Fibroblast of mammary gland (primary cell): ENCODE data around the gene DNMT1.

Experiments
- DNase-seq: peaks from one replicate; pipeline ENCODE4 v3.0.0-alpha.2; 2010; ENCODE audit warnings: low read depth
- H3K4me3 ChIP-seq: 2 replicates; pipeline ENCODE4 v1.5.1; 2011; ENCODE audit warnings: low read depth, mild to moderate bottlenecking, low read length, moderate library complexity; ENCODE audit not compliant: control insufficient read depth
- CTCF ChIP-seq: conservative IDR thresholded peaks from 2 replicates; pipeline ENCODE4 v1.5.1; 2011; ENCODE audit warnings: low read depth, low read length, inconsistent platforms; ENCODE audit not compliant: control insufficient read depth, insufficient read depth

The DNMT1 gene

GRCh38 chr19:10112037-10112761 lies 82.6 kb downstream of the DNMT1 start:
- DNase-seq = no peak
- no peak overlapping the region for H3K4me3 ChIP-seq
- TF ChIP-seq CTCF = no peak

DNA sequence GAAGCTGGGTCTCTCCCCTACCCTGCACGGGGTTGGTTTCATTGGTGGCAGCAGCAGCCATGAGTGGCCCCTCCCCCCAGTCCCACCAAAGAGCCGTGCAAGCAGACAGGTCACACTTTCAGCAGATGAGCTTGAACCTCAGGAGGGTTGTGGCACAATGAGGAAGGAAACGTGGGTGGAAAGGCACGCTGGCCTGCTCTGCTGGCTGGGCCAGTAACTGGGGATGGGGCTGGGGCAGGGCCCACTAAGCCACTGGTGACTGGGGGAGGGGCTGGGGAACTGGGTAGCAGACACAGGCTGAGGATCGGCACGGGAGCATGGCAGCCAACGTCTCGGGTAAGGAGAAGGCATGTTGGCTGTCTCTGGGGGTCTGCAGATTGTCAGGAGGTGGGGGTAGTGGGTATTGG lies 83.3 kb downstream of the DNMT1 start, which contains the start of gene P2RY11:
TSS of gene P2RY11 (plus strand) at position 289 of the 407 bp plus-strand sequence. CDS start at position 318, 29 bp downstream.
- no peak within 1 kb of the TSS for H3K4me3 ChIP-seq
- no peak for TF ChIP-seq CTCF
- DNase-seq = no peak

- TF ChIP-seq CTCF = no peak
- H3K4me3 ChIP-seq = no peak overlapping the region
- DNase-seq = no peak
Measured at GRCh38 chr19:10110972-10111317, 83.8 kb downstream of the DNMT1 start.

DNA sequence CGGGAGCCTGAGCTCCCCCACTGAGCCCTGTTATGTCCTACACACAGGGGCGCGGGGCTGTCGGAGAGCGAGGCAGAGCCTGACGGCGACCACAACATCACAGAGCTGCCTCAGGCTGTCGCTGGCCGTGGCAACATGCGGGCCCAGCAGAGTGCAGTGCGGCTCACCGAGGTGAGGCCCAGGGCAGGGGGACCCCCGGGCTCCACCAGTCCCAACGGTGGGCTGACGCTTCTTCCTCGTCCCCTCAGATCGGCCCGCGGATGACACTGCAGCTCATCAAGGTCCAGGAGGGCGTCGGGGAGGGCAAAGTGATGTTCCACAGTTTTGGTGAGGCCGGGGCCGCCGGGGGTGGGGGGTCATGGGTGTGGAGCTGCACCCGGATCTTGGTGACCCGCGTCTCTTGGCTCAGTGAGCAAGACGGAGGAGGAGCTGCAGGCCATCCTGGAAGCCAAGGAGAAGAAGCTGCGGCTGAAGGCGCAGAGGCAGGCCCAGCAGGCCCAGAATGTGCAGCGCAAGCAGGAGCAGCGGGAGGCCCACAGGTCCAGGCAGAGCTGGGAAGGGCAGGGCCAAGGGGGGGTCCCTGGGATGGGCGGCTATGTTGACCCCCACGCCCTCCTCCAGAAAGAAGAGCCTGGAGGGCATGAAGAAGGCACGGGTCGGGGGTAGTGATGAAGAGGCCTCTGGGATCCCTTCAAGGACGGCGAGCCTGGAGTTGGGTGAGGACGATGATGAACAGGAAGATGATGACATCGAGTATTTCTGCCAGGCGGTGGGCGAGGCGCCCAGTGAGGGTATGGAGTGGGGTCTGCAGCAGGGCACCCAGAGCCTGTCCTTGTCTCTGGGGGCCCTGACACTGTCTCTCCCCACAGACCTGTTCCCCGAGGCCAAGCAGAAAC lies 84.4 kb downstream of the DNMT1 start:
- no peak for TF ChIP-seq CTCF
- H3K4me3 ChIP-seq = no peak overlapping the region
- no peak for DNase-seq

GRCh38 chr19:10109528-10109927 lies 85.2 kb downstream of the DNMT1 start:
- no peak for DNase-seq
- H3K4me3 ChIP-seq = no peak overlapping the region
- no peak for TF ChIP-seq CTCF

DNA sequence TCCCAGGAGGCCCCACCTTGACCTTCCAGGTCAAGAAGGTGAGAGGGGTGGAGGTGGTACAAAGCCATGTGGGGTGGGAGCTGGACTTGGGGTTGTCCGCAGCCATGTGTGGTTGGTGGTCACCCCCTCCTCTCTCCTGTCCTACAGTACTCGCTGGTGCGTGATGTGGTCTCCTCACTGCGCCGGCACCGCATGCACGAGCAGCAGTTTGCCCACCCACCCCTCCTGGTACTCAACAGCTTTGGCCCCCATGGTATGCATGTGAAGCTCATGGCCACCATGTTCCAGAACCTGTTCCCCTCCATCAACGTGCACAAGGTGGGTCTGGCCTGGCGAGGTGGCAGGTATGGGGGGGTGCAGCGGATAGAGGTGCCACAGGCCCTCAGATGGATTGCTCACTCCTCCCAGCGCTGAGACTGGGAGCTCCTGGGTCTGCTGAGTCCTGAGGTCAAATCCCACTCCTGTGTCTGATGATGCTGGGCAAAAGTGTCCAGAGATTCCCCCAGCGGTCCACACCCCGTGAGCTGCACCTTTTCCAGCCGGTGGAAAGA lies 86.9 kb downstream of the DNMT1 start:
- peak overlapping the region; percentile 91 for H3K4me3 ChIP-seq
- no peak for TF ChIP-seq CTCF

More for the DNA sequence above, 86.9 kb downstream of the DNMT1 start:
- DNase-seq = no peak
